ENCODE measurements around the gene INSL3. TPM values are rescaled to one million over a fixed set of nuclear protein-coding genes. Genes with fewer than 3 reads are reported as not detected.
"Not testable (repeated sequence)": the region's sequence is repeated elsewhere in the genome, so short reads cannot be mapped to it uniquely, and the experiment has no call there.

INSL3 gene
- polyA plus RNA-seq, 12 donors: 0.24 to 0.44 TPM; not detected in 10

GRCh38 chr19:17824339-17824738 is 3.0 kb upstream of the INSL3 start:
- no peak for DNase-seq

- no peak for DNase-seq
Observed at GRCh38 chr19:17817668-17818363, 3.5 kb downstream of the INSL3 start.

- DNase-seq: no peak
Observed at GRCh38 chr19:17812099-17812498, 9.2 kb downstream of the INSL3 start.

GRCh38 chr19:17811681-17812080 is 9.6 kb downstream of the INSL3 start:
- DNase-seq: no peak

- no peak for DNase-seq
Observed at GRCh38 chr19:17811103-17811502, 10.2 kb downstream of the INSL3 start.

GRCh38 chr19:17807731-17808316 is 13.5 kb downstream of the INSL3 start:
- DNase-seq: no peak

- DNase-seq: no peak
Observed at GRCh38 chr19:17806945-17807344, 14.4 kb downstream of the INSL3 start.

GRCh38 chr19:17805427-17805826 is 15.9 kb downstream of the INSL3 start:
- no peak for DNase-seq

- DNase-seq: no peak
Observed at GRCh38 chr19:17803264-17803896, 17.9 kb downstream of the INSL3 start.

- DNase-seq: no peak
Observed at GRCh38 chr19:17802137-17802858, 19.0 kb downstream of the INSL3 start.

- DNase-seq: not testable (repeated sequence)
Observed at GRCh38 chr19:17798599-17798998, 22.7 kb downstream of the INSL3 start.

GRCh38 chr19:17797424-17798201 is 23.7 kb downstream of the INSL3 start:
- no peak for DNase-seq

GRCh38 chr19:17796838-17797423 is 24.4 kb downstream of the INSL3 start:
- no peak for DNase-seq

- no peak for DNase-seq
Observed at GRCh38 chr19:17796013-17796837, 25.1 kb downstream of the INSL3 start.

GRCh38 chr19:17795495-17795856 is 25.8 kb downstream of the INSL3 start:
- no peak for DNase-seq

- no peak for DNase-seq
Observed at GRCh38 chr19:17794731-17795494, 26.4 kb downstream of the INSL3 start, which contains the start of gene B3GNT3. B3GNT3 (plus strand) TSS chr19:17795138; CDS start chr19:17807808, 12,670 bp downstream.

- DNase-seq: no peak
Observed at GRCh38 chr19:17794412-17794730, 26.9 kb downstream of the INSL3 start.

- DNase-seq: no peak
Observed at GRCh38 chr19:17790059-17790780, 31.1 kb downstream of the INSL3 start.

GRCh38 chr19:17788632-17789031 is 32.7 kb downstream of the INSL3 start:
- no peak for DNase-seq
